DMS153 treated with DMSO at 0.1 percent for 48 hours (cell line): ENCODE measurements around the gene KCNK16.

ENCODE experiments used
- DNase-seq: peaks from one replicate; lab custom pipeline; 2025; ENCODE audit not compliant: unreplicated experiment; lab: John Stamatoyannopoulos, UW

Gene KCNK16

GRCh38 chr6:39342692-39343395 lies 20.3 kb upstream of the KCNK16 start:
- DNase-seq, result no peak

- DNase-seq, result no peak
Observed at GRCh38 chr6:39341937-39342336, 19.4 kb upstream of the KCNK16 start.

GRCh38 chr6:39341352-39341751 lies 18.9 kb upstream of the KCNK16 start:
- no peak for DNase-seq

- peak; percentile 46 for DNase-seq
Observed at GRCh38 chr6:39339868-39340550, 17.5 kb upstream of the KCNK16 start.

GRCh38 chr6:39339096-39339867 lies 16.8 kb upstream of the KCNK16 start:
- no peak for DNase-seq

GRCh38 chr6:39338397-39338796 lies 15.9 kb upstream of the KCNK16 start:
- DNase-seq, result no peak

GRCh38 chr6:39335780-39336545 lies 13.5 kb upstream of the KCNK16 start:
- DNase-seq, result no peak

- no peak for DNase-seq
Observed at GRCh38 chr6:39333644-39334438, 11.3 kb upstream of the KCNK16 start.

GRCh38 chr6:39330476-39330875 lies 8.0 kb upstream of the KCNK16 start:
- peak; percentile 39 for DNase-seq

GRCh38 chr6:39330057-39330456 lies 7.6 kb upstream of the KCNK16 start:
- no peak for DNase-seq

- DNase-seq, result no peak
Observed at GRCh38 chr6:39328066-39328465, 5.6 kb upstream of the KCNK16 start.

GRCh38 chr6:39327507-39327906 lies 5.0 kb upstream of the KCNK16 start:
- no peak for DNase-seq

GRCh38 chr6:39321761-39322160 lies 741 bp downstream of the KCNK16 start:
- DNase-seq, result no peak

- no peak for DNase-seq
Observed at GRCh38 chr6:39320363-39320984, 2.0 kb downstream of the KCNK16 start.

- no peak for DNase-seq
Observed at GRCh38 chr6:39319621-39320362, 2.7 kb downstream of the KCNK16 start.

GRCh38 chr6:39317256-39317655 lies 5.2 kb downstream of the KCNK16 start:
- no peak for DNase-seq

- no peak for DNase-seq
Observed at GRCh38 chr6:39314273-39314795, 8.2 kb downstream of the KCNK16 start, which contains the start of gene KCNK17. Gene KCNK17 (minus strand): TSS chr6:39314419. CDS start chr6:39314320, 99 bp downstream.

GRCh38 chr6:39313526-39314272 lies 8.8 kb downstream of the KCNK16 start:
- no peak for DNase-seq
